Stimulated activated CD4-positive, alpha-beta T cell treated with anti-CD3 and anti-CD28 coated beads, Interleukin-2, amount 100 ng/mL, for 48 hours (primary cell): ENCODE measurements around the gene CDCA7L.
A peak's percentile ranks its signal among the peaks of the same experiment; 100 is the strongest.
"Not testable (repeated sequence)": the region's sequence is repeated elsewhere in the genome, so short reads cannot be mapped to it uniquely, and the experiment has no call there.

Source experiments
- DNase-seq, 2 donors: peaks; one replicate each; pipeline ENCODE4 v3.0.0-alpha.2; 2020

Gene CDCA7L

DNA sequence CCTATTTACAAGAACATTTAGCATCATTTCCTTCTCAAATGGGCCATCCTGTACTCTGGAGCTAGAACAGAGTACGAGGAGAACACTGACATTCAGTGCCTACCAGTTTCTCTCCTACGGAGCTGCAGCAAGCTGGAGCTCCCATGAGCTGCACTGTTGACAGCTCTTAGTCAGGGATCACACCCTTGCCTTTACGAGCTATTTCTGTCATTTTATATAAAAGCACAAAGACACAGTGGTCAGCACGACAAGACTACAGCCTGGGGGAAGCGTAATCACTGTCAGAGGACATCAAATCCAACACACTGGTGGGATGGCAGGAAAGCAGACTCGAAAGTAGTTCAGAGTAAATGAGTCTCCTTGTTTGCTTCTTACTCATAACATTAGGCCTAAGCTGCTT lies 2.7 kb downstream of the CDCA7L start:
- no peak for DNase-seq

GRCh38 chr7:21941611-21942141 lies 4.0 kb downstream of the CDCA7L start:
- no peak for DNase-seq

- no peak for DNase-seq
Observed at GRCh38 chr7:21939858-21940372, 5.8 kb downstream of the CDCA7L start.

- peak; percentile 43 to 45 for DNase-seq
Observed at GRCh38 chr7:21939136-21939857, 6.4 kb downstream of the CDCA7L start.

- DNase-seq = no peak
Observed at GRCh38 chr7:21938463-21938862, 7.2 kb downstream of the CDCA7L start.

- no peak for DNase-seq
Observed at GRCh38 chr7:21934808-21935207, 10.9 kb downstream of the CDCA7L start.

DNA sequence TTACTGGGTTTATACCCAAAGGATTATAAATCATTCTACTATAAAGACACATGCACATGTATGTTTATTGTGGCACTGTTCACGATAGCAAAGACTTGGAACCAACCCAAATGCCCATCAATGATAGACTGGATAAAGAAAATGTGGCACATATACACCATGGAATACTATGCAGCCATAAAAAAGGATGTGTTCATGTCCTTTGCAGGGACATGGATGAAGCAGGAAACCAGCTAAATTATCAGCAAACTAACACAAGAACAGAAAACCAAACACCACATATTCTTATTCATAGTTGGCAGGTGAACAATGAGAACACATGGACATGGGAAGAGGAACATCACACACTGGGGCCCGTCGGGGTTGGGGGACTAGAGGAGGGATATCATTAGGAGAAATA lies 12.4 kb downstream of the CDCA7L start:
- DNase-seq = not testable (repeated sequence)

GRCh38 chr7:21927693-21928092 lies 18.0 kb downstream of the CDCA7L start:
- no peak for DNase-seq

DNA sequence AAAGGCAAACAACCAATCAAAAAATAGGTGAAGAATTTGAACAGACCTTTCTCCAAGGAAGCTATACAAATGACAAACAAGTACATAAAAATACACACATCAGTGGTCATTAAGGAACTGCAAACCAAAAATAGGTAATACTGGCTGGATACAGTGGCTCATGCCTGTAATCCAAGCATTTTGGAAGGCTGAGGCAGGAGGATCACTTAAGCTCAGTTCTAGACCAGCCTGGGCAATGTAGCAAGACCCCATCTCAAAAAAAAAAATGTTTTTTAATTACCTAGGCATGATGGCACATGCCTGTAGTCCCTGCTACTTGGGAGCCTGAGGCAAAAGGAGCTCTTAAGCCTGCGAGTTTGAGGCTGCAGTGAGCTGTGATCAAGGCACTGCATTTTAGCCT lies 19.3 kb downstream of the CDCA7L start:
- DNase-seq = no peak

DNA sequence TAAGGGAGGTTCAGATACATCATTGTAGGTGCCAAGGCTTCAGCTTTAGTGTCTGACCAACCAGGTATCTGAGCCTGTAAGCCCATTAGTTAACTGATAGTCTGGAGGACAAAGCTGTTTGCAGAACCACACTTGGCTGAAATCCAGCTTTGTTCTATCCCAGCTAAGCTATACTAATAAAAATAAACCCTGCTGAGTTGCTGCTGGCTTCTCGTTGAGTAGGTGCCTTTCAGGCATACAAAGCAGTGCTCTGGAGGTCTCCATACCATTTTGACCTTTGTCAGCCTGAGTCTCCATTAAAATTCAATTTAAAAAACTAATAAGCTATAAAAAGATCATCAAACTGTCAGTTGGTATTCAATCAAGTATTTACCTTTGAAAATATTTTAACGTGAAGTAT lies 22.0 kb downstream of the CDCA7L start:
- no peak for DNase-seq

DNA sequence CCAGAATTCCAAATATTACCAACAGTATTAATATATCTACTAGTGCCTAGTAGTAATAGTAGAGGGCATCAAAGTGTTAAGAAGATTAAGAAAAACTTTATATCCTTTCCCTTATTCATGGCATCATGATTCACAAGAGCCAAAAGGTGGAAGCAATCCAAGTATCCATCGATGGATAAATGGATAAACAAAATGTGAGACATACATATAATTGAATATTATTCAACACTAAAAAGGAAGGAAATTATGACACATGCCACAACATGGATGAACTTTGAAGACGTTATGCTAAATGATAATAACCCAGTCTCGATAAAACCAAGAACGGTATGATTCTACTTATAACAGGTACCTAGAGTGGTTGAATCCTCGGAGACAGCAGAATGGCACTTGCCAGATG lies 23.1 kb downstream of the CDCA7L start:
- no peak for DNase-seq

DNA sequence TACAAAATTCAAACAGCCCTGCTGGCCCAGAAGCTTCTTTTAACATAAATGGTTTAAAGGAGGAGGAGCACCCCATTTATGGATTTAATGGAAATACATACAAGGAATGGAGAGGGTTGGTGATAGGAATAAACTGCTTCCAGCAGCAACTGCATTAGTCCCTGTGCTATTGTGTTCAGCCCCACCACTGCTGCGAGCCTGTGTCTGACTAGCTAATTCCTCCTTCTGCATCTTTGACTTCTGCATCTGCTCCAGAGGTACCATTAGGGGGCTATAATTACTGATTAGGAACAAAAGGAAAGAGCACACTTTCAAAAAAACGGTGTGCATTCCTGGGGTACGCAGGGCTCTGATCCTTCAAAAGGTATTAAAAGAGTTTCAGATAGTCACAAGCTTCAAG lies 24.8 kb downstream of the CDCA7L start:
- DNase-seq = no peak

- no peak for DNase-seq
Observed at GRCh38 chr7:21918216-21918615, 27.5 kb downstream of the CDCA7L start.

DNA sequence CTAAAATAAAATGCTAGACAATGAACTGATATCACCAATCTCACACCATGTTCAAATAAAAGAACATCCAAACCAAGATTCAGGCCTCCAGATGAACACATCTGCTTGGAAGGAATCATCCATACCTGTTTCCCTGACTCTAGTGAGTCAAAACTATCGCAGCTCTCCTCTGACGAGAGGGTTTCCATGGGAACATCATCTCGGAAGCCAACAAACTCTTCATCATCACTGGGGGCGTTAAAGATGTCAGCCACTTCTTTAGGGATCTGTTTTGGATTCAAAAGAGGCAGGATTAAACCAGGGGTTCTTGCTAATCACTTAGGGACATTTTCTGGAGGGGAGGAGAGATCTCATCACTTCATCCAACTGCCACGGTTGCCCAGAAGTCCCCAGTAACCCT lies 29.1 kb downstream of the CDCA7L start:
- DNase-seq = no peak

DNA sequence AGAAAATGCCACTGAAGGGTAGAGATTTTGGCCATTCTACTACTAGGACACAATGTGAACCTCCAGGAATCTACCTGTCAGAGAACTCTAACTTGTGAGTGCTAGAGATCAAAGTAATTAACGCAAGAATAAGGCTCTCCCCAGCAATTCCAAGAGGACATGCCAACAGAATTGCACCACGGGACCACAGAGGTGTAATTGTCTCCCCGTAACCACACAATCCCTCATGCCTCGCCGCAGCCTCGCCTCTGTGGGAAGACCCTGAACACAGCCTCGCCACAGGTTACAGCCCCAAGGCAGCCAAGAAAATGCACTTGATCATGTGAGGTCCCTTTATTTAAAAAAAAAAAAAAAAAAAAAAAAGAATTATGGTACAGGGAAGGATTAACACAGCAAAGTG lies 29.5 kb downstream of the CDCA7L start:
- DNase-seq = no peak

- no peak for DNase-seq
Observed at GRCh38 chr7:21915140-21915539, 30.6 kb downstream of the CDCA7L start.

DNA sequence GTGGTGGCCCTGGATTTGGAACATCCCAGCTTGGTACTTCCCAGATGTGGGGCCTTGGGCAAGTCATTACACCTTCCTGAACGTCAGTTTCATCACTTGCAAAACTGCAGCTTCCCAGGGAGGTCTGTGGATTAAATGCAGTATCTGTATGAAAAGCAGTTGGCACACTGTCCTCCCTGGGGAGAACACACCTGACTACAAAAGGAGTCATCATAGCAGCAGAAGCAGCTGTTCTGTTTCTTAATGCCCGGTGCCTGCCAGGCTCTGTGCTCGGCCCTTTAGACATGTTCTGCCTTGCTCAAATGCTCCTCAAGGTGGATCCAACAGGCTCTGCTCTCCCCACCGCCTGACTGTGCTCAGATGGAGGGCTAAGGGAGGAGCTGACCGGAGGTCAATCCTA lies 31.0 kb downstream of the CDCA7L start:
- no peak for DNase-seq

DNA sequence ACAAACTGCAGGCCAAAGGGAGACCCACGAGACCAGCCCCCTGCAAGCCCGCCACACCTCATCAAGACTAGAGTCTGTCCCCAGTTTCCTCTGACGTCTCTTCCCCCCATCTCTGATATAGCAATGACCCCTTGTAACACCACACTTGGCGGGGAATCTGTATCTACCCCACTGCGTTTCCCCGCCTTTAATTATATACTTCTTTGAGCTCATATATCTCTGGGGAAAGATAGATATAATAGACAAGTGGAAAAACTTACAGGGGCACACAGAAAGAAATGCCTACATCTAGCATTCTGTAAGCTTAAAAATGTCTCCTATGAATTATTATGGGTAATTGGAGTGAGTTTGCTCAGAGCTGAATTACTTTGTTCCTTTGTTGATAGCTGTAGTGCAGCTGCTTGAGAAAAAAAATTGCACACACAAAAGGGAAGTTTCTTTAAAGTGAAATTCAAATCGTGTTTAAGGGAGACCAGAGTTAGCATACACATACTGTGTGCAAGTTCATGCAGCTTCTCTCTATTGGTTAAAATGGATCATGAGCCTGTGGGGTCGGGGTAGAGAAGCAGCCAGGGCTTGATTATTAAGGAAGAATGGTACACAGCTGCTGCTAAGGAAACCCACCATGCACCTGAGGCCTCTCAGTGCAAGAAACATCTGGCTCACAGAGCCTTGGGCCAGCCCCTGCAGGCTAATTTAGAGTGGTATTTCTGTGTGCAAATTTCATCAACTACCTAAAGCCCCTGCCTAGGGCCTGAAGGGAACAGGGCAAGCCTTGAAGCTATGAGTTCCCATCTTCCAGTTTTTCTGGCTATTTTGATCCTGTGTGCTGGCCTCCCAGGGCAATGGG lies 32.5 kb downstream of the CDCA7L start:
- DNase-seq = no peak

DNA sequence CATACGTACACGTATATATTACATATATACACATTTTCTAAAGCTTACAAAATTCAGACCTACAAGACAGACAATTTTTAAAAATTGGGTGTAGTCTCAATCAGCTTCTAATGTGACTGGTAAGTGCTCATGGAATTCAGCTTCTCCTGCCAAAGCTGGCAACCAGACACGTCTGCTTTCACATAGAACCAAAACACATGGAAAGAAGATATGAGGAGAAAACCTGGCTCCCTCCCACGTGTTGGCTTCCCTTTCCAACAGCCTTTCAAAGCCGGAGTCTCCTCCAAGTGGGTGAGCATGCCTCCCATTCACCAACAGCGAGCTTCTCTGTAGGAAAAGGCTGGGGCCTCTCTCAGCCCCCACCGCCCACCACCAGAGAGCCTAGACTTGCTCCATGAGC lies 33.4 kb downstream of the CDCA7L start:
- no peak for DNase-seq

GRCh38 chr7:21911341-21911875 lies 34.3 kb downstream of the CDCA7L start:
- DNase-seq = no peak

- DNase-seq = no peak
Observed at GRCh38 chr7:21910253-21910652, 35.4 kb downstream of the CDCA7L start.

DNA sequence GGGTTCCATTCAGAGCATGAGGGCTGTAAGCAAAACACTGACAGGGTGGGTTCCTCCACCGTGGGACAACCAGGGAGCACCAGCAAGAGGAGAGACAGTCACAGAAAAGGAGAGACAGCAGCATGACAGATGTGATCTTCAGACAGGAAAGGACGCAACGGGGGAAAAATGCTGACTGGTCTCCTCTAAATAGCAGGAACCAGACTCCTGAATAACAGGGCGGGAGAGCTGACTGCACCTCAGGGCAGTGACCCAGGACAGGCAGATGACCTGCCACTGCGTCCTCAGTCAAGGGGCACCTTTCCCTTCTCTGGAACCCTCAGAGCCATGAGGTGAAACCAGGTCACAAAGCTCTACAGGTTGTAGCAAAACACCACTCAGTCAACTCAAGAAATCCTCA lies 37.0 kb downstream of the CDCA7L start:
- DNase-seq = no peak

DNA sequence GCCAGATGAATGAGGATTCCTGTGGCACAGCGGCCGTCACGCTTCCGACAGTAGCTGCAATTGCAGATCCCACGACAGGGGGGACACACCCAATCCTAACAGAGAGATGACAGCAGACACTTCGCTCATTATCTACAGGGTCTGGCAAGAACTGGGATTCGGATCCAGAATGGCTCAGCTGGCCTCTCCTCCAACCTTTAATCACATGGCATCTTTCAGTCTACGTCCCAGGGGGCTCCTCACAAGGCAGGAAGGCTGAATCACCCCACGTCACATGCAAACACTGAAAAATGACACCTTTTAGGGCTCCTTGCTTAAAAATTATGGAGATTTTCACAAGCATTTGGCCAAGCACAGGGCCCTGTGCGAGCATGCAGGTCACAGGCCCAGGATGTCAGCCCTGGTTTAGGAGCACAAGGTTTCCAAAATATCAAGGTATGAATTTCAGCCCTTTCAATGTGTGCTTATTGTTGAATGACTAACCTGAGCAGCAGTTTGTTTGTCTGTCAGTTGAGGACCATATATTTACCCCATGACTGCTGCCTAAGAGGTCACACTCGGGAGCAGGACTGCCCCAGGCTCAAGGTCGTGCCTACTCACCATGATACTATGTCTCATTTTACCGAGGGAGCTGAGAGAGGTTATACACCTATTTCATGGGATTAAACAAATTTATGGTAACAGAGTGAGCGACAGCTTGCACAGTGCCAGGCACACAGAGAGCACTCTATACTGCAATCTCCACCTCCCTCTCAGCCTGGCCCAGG lies 42.5 kb downstream of the CDCA7L start:
- no peak for DNase-seq
